ENCODE results near the gene ERC2. TPM values are rescaled to one million over a fixed set of nuclear protein-coding genes. Genes with fewer than 3 reads are reported as not detected.

Gene ERC2
- total RNA-seq (2022; extraction: Qiagen RNA extraction; ENCODE audit: low read depth), result 0.09 TPM in 1 of 5 replicates, not detected in the others

GRCh38 chr3:56468184-56469106 is at the start of gene ERC2:
Gene ERC2, minus strand, starts transcription at chr3:56468467.

DNA sequence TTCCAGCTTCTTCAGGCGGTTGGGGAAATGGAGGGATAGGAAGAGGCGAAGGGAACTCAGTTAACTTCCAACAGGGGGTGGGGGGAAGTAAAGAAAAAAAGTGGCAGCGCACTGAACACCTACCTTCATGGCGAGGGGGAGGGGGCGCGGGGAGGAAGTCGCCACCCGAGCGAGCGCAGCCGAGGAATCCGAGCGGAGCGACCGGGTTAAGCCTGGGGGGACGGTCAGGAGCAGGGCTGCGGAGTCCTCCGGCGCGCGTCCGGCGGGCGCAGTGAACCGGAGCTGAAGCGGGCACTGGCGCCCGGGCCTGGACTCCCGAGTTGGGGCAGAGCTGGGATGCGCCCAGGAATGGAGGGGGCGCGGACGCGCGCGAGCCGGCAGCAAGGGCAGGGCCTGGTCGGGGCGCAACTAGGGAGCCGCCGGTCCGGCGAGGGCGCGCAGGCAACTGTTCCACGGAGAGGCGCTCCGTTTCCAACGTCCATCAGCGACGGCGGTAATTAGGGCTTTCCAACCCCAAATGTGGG is 981.3 kb downstream of the ERC2 start, which contains the start of gene WNT5A:
WNT5A (minus strand) TSS at position 450 of the 524 bp plus-strand sequence; CDS start at position 129, 321 bp downstream.

Other genes starting within 250 kb of the ERC2 start
- gene CCDC66, start 88.7 kb upstream of the ERC2 start, total RNA-seq (2022; extraction: Qiagen RNA extraction; ENCODE audit: low read depth), result 5.9 to 8.2 TPM (median 6.2 TPM) in 5 replicates
- 21.5 to 28.3 TPM (median 23.1 TPM) in 5 replicates for gene TASOR, start 214.8 kb upstream of the ERC2 start, total RNA-seq (2022; extraction: Qiagen RNA extraction; ENCODE audit: low read depth)